SK-N-SH treated with all-trans-retinoic acid at 6 μM for 48 hours (cell line): ENCODE measurements around the gene A1BG.

Source experiments
- ATAC-seq: fragments of 200-7000 bp; cut with Tn5 transposase; 3 replicates; pipeline ENCODE4 v1.9.1; 2020; ENCODE audit warnings: mild to moderate bottlenecking, moderate library complexity
- ARNTL ChIP-seq: fragments of 450-650 bp; formaldehyde crosslinking; IDR thresholded peaks from 2 replicates; pipeline ENCODE4 v1.5.0; 2020; ENCODE audit warnings: low read depth, mild to moderate bottlenecking, moderate library complexity, borderline replicate concordance
- BACH2 ChIP-seq: fragments of 250-450 bp; sonication (Bioruptor Pico); IDR thresholded peaks from 2 replicates; pipeline ENCODE4 v1.9.0; 2021; ENCODE audit warnings: mild to moderate bottlenecking, borderline replicate concordance
- ESRRG ChIP-seq: fragments of 250-450 bp; sonication (Bioruptor Pico); IDR thresholded peaks from 2 replicates; pipeline ENCODE4 v1.6.1; 2021; ENCODE audit warnings: mild to moderate bottlenecking
- ISL1 ChIP-seq: fragments of 250-450 bp; sonication (Bioruptor Pico); IDR thresholded peaks from 2 replicates; pipeline ENCODE4 v2.1.2; 2022; ENCODE audit warnings: mild to moderate bottlenecking, moderate library complexity
- OSR1 ChIP-seq: fragments of 250-450 bp; sonication (Bioruptor Pico); IDR thresholded peaks from 2 replicates; pipeline ENCODE4 v1.8.0; 2022; ENCODE audit warnings: moderate library complexity, mild to moderate bottlenecking, inconsistent platforms
- SNAI2 ChIP-seq: fragments of 250-450 bp; sonication (Bioruptor Pico); IDR thresholded peaks from 2 replicates; pipeline ENCODE4 v1.5.0; 2020; ENCODE audit warnings: mild to moderate bottlenecking, moderate library complexity
- TCF4 ChIP-seq: fragments of 250-450 bp; sonication (Bioruptor Pico); IDR thresholded peaks from 2 replicates; pipeline ENCODE4 v1.8.0; 2021; ENCODE audit warnings: mild to moderate bottlenecking, moderate library complexity, borderline replicate concordance
- ZFP3 ChIP-seq: fragments of 250-450 bp; sonication (Bioruptor Pico); IDR thresholded peaks from 2 replicates; pipeline ENCODE4 v1.5.0; 2020; ENCODE audit warnings: mild to moderate bottlenecking, moderate library complexity
- ZNF565 ChIP-seq: fragments of 450-650 bp; formaldehyde crosslinking; conservative IDR thresholded peaks from 2 replicates; pipeline ENCODE4 v1.5.0; 2020; ENCODE audit warnings: low read depth, mild to moderate bottlenecking, moderate library complexity
- ZNF70 ChIP-seq: fragments of 450-650 bp; formaldehyde crosslinking; IDR thresholded peaks from 2 replicates; pipeline ENCODE4 v1.5.0; 2020; ENCODE audit warnings: mild to moderate bottlenecking, moderate library complexity
- ZNF8 ChIP-seq: fragments of 450-650 bp; formaldehyde crosslinking; IDR thresholded peaks from 2 replicates; pipeline ENCODE4 v1.5.0; 2020; ENCODE audit warnings: mild to moderate bottlenecking, moderate library complexity
- TF ChIP-seq, protein P1 (sequence below): fragments of 250-450 bp; sonication (Bioruptor Pico); IDR thresholded peaks from 2 replicates; pipeline ENCODE4 v1.5.1; 2021; ENCODE audit warnings: mild to moderate bottlenecking, moderate library complexity
- TF ChIP-seq, protein P2 (sequence below): fragments of 250-450 bp; sonication (Bioruptor Pico); IDR thresholded peaks from 2 replicates; pipeline ENCODE4 v1.8.0; 2021; ENCODE audit warnings: low read depth, mild to moderate bottlenecking, moderate library complexity, borderline replicate concordance
- TF ChIP-seq, protein P3 (sequence below): fragments of 250-450 bp; sonication (Bioruptor Pico); IDR thresholded peaks from 2 replicates; pipeline ENCODE4 v1.8.0; 2020; ENCODE audit warnings: mild to moderate bottlenecking, moderate library complexity, borderline replicate concordance
- TF ChIP-seq, protein P4 (sequence below): fragments of 250-450 bp; sonication (Bioruptor Pico); IDR thresholded peaks from 2 replicates; pipeline ENCODE4 v1.5.1; 2020; ENCODE audit warnings: low read depth, mild to moderate bottlenecking, moderate library complexity
- TF ChIP-seq, protein P5 (sequence below): fragments of 250-450 bp; sonication (Bioruptor Pico); IDR thresholded peaks from 2 replicates; pipeline ENCODE4 v1.5.0; 2020; ENCODE audit warnings: mild to moderate bottlenecking, moderate library complexity

The A1BG gene

DNA sequence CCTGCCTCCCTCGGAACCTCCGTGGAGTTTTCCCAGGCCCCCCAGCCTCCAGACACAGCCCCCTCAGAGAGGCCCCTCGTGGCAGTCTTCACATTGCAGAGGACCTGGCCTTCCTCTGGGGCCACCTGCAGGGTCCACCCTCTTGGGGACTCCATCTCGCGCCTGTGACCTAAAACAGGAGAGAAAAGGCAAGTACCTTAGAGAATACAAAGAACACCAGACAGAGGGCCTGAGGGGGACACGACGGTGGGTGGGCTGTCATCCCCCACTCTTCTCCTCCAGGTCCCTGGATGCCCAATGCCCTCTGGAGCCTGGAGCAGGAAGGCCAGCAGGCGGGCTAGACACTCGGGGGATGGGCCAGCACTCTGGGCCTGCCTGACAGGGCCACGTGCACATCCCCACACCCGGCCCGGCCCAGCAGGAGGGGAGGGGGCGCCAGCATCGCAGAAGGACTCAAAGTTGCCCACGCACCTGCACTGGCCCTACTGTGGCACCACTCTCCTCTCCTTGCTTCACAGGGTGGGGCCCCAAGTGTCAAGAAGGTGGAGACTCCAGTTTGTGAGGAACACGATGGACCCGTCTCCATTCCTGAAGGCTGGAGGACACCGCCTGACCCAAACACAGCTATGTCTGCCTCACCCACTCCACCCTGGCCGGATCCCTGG, 4.3 kb upstream of the A1BG start (continued):
- TF ChIP-seq, protein P1, sequence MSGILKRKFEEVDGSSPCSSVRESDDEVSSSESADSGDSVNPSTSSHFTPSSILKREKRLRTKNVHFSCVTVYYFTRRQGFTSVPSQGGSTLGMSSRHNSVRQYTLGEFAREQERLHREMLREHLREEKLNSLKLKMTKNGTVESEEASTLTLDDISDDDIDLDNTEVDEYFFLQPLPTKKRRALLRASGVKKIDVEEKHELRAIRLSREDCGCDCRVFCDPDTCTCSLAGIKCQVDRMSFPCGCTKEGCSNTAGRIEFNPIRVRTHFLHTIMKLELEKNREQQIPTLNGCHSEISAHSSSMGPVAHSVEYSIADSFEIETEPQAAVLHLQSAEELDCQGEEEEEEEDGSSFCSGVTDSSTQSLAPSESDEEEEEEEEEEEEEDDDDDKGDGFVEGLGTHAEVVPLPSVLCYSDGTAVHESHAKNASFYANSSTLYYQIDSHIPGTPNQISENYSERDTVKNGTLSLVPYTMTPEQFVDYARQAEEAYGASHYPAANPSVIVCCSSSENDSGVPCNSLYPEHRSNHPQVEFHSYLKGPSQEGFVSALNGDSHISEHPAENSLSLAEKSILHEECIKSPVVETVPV (CRISPR knock-in tag) = no peak
- TF ChIP-seq ZNF8 = no peak
- TF ChIP-seq, all 23 proteins: peak for 0

DNA sequence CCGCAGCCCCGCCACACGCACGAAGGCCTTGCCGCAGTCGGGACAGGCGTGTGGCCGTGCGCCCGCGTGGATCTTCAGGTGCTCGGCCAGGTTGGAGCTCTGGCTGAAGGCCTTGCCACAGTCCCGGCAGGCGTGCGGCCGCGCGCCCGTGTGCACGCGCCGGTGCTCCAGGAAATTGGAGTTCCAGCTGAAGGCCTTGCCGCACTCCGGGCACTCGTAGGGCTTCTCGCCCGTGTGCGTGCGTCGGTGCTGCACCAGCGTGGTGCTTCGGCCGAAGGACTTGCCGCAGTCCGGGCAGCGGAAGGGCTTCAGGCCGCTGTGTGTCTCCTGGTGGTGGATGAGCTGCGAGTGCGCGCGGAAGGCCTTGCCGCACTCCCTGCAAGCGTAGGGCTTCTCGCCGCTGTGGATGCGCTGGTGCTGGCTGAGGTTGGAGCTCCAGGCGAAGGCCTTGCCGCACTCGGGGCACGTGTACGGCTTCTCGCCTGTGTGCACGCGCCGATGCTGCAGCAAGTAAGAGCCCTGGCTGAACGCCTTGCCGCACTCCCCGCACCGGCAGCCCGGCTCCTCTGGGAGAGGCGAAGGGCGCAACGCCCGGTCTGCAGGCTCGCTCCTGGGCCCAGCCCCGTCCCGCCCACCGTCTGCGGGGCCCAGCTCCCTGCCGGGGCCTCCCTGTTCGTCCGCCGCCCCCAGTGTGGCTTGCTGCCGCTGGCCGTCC, 3.6 kb upstream of the A1BG start:
- TF ChIP-seq, protein P2, sequence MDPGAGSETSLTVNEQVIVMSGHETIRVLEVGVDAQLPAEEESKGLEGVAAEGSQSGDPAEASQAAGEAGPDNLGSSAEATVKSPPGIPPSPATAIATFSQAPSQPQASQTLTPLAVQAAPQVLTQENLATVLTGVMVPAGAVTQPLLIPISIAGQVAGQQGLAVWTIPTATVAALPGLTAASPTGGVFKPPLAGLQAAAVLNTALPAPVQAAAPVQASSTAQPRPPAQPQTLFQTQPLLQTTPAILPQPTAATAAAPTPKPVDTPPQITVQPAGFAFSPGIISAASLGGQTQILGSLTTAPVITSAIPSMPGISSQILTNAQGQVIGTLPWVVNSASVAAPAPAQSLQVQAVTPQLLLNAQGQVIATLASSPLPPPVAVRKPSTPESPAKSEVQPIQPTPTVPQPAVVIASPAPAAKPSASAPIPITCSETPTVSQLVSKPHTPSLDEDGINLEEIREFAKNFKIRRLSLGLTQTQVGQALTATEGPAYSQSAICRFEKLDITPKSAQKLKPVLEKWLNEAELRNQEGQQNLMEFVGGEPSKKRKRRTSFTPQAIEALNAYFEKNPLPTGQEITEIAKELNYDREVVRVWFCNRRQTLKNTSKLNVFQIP (CRISPR knock-in tag) = no peak
- TF ChIP-seq ESRRG (CRISPR knock-in tag) (no peak), SNAI2 (CRISPR knock-in tag) (no peak), ZNF8 (no peak)
- ATAC-seq = no peak

DNA sequence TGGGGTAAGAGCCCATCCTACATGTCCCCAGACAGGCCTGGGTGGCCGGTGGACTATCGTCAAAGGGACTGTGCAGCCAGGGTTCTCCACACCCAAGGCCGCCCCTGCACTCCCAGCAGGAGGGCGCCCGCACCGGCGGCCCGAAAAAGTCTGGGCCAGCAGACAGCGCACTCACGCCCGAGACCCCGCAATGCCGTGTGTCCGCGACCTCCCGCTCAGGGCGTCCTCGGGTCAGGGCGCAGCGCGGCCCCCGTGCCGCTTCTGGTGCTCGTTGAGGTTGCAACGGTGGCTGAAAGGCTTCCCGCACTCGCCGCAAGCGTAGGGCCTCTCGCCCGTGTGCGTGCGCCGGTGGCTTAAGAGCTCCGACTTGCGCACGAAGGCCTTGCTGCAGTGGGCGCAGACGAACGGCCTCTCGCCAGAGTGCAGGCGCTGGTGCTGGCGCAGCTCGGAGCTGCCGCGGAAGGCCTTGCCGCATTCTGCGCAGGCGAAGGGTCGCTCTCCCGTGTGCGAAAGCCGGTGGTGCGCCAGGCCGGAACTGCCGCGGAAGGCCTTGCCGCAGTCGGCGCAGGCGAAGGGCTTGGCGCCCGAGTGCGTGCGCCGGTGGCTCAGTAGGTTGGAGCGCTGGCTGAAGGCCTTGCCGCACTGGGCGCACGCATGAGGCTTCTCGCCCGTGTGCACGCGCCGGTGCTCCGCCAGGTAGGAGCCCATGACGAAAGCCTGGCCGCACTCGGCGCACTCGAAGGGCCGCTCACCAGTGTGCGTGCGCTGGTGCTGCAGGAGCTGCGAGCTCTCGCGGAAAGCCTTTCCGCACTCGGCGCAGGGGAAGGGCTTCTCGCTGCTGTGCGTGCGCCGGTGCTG, 2.8 kb upstream of the A1BG start:
- no peak; the same call in 2 of the 3 replicates for ATAC-seq
- TF ChIP-seq ARNTL (CRISPR knock-in tag) (no peak), BACH2 (CRISPR knock-in tag) (no peak), ZNF70 (no peak)
- TF ChIP-seq, all 23 proteins: peak for 0

DNA sequence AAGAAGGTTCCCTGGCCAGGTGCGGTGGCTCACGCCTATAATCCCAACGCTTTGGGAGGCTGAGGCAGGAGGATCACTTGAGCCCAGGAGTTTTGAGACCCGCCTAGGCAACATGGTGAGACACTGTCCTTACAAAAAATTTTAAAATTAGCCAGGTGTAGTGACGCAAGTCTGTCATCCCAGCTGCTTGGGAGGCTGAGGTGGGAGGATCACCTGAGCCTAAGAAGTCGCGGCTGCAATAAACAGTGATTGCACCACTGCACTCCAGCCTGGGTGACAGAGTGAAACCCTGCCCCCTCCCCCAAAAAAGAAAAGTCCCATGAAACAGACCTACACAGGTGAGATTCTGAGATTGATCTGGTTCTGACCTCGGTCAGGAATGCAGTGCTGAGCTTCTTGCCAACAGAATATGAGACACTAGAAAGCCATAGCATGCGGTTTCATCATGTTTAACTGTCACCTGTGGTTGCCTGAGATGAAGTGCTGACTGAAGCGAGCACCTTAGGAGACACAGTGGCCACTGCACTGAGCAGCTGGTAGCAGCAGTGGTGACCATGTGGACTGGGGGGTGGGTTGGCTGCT, 2.0 kb upstream of the A1BG start:
- no peak for ATAC-seq
- TF ChIP-seq, protein P3, sequence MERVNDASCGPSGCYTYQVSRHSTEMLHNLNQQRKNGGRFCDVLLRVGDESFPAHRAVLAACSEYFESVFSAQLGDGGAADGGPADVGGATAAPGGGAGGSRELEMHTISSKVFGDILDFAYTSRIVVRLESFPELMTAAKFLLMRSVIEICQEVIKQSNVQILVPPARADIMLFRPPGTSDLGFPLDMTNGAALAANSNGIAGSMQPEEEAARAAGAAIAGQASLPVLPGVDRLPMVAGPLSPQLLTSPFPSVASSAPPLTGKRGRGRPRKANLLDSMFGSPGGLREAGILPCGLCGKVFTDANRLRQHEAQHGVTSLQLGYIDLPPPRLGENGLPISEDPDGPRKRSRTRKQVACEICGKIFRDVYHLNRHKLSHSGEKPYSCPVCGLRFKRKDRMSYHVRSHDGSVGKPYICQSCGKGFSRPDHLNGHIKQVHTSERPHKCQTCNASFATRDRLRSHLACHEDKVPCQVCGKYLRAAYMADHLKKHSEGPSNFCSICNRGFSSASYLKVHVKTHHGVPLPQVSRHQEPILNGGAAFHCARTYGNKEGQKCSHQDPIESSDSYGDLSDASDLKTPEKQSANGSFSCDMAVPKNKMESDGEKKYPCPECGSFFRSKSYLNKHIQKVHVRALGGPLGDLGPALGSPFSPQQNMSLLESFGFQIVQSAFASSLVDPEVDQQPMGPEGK (CRISPR knock-in tag) = no peak
- TF ChIP-seq TCF4 = no peak

DNA sequence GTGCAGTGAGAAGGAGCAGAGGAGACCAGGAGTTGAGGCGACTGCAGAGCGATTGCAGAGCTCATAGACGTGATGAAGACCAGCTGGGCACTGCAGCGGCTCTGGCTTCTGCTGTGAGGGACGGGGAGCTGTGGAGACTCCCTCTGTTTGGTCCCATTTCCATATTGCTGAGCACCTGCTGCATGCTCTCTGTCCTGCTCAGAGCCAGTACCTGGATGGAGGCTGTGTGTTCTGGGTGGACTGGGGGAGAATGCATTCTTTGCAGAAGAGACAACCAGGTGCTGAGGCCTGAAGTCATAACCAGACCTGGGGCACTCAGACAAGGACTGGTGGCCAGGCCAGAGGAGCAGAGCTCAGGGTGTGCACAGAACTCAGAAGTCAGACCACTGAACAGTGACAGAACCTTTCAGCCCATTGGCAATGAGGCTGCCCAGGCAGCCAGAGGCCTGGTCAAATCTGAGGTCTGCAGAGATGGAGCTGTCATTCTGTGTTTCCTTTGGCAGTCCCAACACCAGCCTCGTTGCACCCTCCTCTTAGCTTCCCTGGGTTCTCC, 1.3 kb upstream of the A1BG start:
- no peak for ATAC-seq
- TF ChIP-seq ESRRG (CRISPR knock-in tag) (no peak), OSR1 (CRISPR knock-in tag) (no peak), ZNF565 (no peak), ARNTL (CRISPR knock-in tag) (no peak)
- TF ChIP-seq, protein P4, sequence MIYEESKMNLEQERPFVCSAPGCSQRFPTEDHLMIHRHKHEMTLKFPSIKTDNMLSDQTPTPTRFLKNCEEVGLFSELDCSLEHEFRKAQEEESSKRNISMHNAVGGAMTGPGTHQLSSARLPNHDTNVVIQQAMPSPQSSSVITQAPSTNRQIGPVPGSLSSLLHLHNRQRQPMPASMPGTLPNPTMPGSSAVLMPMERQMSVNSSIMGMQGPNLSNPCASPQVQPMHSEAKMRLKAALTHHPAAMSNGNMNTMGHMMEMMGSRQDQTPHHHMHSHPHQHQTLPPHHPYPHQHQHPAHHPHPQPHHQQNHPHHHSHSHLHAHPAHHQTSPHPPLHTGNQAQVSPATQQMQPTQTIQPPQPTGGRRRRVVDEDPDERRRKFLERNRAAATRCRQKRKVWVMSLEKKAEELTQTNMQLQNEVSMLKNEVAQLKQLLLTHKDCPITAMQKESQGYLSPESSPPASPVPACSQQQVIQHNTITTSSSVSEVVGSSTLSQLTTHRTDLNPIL = no peak

DNA sequence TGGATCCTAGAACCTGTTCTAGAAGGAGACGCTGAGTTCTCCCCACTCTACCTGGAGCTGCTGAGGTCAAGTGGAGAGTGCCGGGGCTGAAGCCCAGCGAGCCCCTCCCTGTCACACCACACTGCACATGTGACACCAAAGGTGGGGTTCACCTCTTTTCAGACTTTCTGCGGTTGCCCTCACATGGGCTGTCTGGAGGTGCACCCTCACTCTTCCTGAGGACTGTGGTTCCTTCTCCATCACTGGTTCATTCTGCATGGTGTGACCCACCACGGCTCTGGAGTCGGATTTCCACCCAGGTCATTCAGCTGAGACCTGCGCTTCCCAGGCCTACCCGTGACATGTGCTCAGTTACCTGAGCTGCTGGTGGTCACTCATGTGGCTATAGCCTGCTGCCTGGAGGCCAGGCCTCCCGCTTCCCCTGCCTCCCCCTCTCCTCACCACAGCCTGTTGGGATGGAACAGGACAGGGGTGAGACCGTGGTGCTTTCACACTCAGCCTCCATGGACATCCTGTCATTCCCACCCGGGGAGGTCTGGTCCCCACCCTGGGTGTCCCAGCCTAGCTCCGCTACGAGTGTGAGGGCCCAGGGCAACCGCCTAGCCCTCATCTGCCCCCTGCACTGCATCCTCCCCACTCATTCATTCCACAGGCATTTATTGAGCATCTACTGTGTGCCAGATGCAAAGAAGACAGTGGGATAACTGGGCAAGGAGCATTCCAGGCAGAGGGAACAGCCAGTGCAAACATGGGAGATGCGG, 605 bp upstream of the A1BG start:
- ATAC-seq = no peak
- TF ChIP-seq TCF4 (no peak), ZFP3 (no peak), ARNTL (CRISPR knock-in tag) (no peak), ZNF8 (no peak), OSR1 (CRISPR knock-in tag) (no peak), ISL1 (CRISPR knock-in tag) (no peak)
- TF ChIP-seq, protein P4 = no peak
- TF ChIP-seq, protein P5, sequence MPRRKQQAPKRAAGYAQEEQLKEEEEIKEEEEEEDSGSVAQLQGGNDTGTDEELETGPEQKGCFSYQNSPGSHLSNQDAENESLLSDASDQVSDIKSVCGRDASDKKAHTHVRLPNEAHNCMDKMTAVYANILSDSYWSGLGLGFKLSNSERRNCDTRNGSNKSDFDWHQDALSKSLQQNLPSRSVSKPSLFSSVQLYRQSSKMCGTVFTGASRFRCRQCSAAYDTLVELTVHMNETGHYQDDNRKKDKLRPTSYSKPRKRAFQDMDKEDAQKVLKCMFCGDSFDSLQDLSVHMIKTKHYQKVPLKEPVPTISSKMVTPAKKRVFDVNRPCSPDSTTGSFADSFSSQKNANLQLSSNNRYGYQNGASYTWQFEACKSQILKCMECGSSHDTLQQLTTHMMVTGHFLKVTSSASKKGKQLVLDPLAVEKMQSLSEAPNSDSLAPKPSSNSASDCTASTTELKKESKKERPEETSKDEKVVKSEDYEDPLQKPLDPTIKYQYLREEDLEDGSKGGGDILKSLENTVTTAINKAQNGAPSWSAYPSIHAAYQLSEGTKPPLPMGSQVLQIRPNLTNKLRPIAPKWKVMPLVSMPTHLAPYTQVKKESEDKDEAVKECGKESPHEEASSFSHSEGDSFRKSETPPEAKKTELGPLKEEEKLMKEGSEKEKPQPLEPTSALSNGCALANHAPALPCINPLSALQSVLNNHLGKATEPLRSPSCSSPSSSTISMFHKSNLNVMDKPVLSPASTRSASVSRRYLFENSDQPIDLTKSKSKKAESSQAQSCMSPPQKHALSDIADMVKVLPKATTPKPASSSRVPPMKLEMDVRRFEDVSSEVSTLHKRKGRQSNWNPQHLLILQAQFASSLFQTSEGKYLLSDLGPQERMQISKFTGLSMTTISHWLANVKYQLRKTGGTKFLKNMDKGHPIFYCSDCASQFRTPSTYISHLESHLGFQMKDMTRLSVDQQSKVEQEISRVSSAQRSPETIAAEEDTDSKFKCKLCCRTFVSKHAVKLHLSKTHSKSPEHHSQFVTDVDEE = no peak
